Sigmoid colon (tissue), 7 donors: ENCODE data around the gene ADAMTS14. TPM values are rescaled to one million over a fixed set of nuclear protein-coding genes. Genes with fewer than 3 reads are reported as not detected.
"Not testable (repeated sequence)": the region's sequence is repeated elsewhere in the genome, so short reads cannot be mapped to it uniquely, and the experiment has no call there.

Source experiments
- DNase-seq: peaks from one replicate; pipeline ENCODE4 v3.0.0-alpha.2; 2019
- H3K27ac ChIP-seq, 4 donors: fragments of 200-600 bp; sonication (generic); one replicate each; pipeline ENCODE4 v1.5.1; 2016 to 2019; ENCODE audit warnings: mild to moderate bottlenecking in 1 of 4
- H3K27me3 ChIP-seq, 3 donors: fragments of 200-600 bp; sonication (generic); one replicate each; pipeline ENCODE4 v1.5.1; 2019; ENCODE audit warnings: mild to moderate bottlenecking in 1 of 3
- H3K36me3 ChIP-seq, 4 donors: fragments of 200-600 bp; sonication (generic); one replicate each; pipeline ENCODE4 v1.5.1; 2016 to 2019
- H3K4me1 ChIP-seq, 4 donors: fragments of 200-600 bp; sonication (generic); one replicate each; pipeline ENCODE4 v1.5.1; 2017 to 2019
- H3K4me3 ChIP-seq, 4 donors: fragments of 200-600 bp; sonication (generic); one replicate each; pipeline ENCODE4 v1.5.1; 2017 to 2019; ENCODE audit warnings: mild to moderate bottlenecking in 2 of 4, moderate library complexity in 1 of 4
- H3K9me3 ChIP-seq, 4 donors: fragments of 200-600 bp in 3 of 4; sonication (generic) in 3 of 4; one replicate each; pipeline versions ENCODE4 v1.5.1 to v1.6.1; 2013 to 2019
- CTCF ChIP-seq, 4 experiments: fragments of 450-650 bp in 3 of 4; fragments of 200-600 bp in 1 of 4; IDR thresholded peaks; one replicate each; pipeline ENCODE4 v1.5.1; 2016 to 2019; ENCODE audit warnings: antibody characterized with exemption in 4 of 4, mild to moderate bottlenecking in 3 of 4, moderate library complexity in 2 of 4
- EP300 ChIP-seq, 4 donors: sonication (generic); formaldehyde crosslinking; IDR thresholded peaks; one replicate each; pipeline ENCODE4 v1.6.1; 2017; ENCODE audit warnings: antibody characterized with exemption in 4 of 4
- POLR2A ChIP-seq, 2 donors: fragments of 450-650 bp; IDR thresholded peaks; one replicate each; pipeline ENCODE4 v1.6.1; 2016; ENCODE audit warnings: antibody characterized with exemption in 2 of 2, mild to moderate bottlenecking in 2 of 2, moderate library complexity in 2 of 2
- POLR2AphosphoS5 ChIP-seq, 4 donors: sonication (generic); formaldehyde crosslinking; IDR thresholded peaks; one replicate each; pipeline ENCODE4 v1.6.1; 2017; ENCODE audit warnings: antibody characterized with exemption in 4 of 4
- WGBS, 2 donors: extraction: QIAGEN DNeasy Blood & Tissue Kit; methylation state at CpG; one replicate each; pipeline ENCODE4 v1.1.7; 2013; 5-methylcytosine and 5-hydroxymethylcytosine counted together
- intact Hi-C: fragments of 100-400 bp; cut with DNase I; formaldehyde crosslinking; loops from one replicate; pipeline ENCODE4 v1.15.1; 2023
- polyA plus RNA-seq, 3 donors: library from polyadenylated mRNA; stranded (reverse); fragments of 200-250 nt; gene quantifications; one replicate each; pipeline ENCODE4 v1.2.3, GENCODE V29; 2013
- total RNA-seq, 4 donors: library from RNA; depleted of rRNA; stranded (reverse); fragments of >200 nt; gene quantifications; one replicate each; pipeline ENCODE4 v1.1.0, GENCODE V29; 2016
- donor health status: healthy with polysubstance abuse.
- donor health status: Bipolar disorder and iron deficiency.
- donor health status: healthy.

The ADAMTS14 gene
- total and polyA plus RNA-seq, 7 donors = under 0.01 to 1.1 (median 0.50) TPM; not detected in 1

- H3K27ac ChIP-seq = no peak overlapping the region
- intact Hi-C loops = no loop called here
- WGBS, 2 donors = 39 to 74% methylated on average over 4 of the region's 4 CpGs
- no peaks in the 10 kb centered on the region for H3K36me3 ChIP-seq
- no peaks in the 10 kb centered on the region for H3K27me3 ChIP-seq
- TF ChIP-seq POLR2A (IDR thresholded peaks at IDR 0.05) = no peak
- TF ChIP-seq CTCF (IDR thresholded peaks at IDR 0.05) = no peak
- no peak for TF ChIP-seq EP300 (IDR thresholded peaks at IDR 0.05)
- no peak for TF ChIP-seq POLR2AphosphoS5 (IDR thresholded peaks at IDR 0.05)
- no peaks in the 10 kb centered on the region for H3K4me1 ChIP-seq
- H3K9me3 ChIP-seq = no peaks in the 10 kb centered on the region
- DNase-seq = no peak
- H3K4me3 ChIP-seq = no peak overlapping the region
These were observed 38.3 kb upstream of the ADAMTS14 start for GRCh38 chr10:70634011-70634410.

GRCh38 chr10:70634515-70634914 lies 37.8 kb upstream of the ADAMTS14 start:
- H3K4me3 ChIP-seq, DNase-seq, H3K27me3 ChIP-seq, H3K27ac ChIP-seq, intact Hi-C loops, H3K9me3 ChIP-seq, H3K4me1 ChIP-seq, H3K36me3 ChIP-seq: not testable (repeated sequence)
- WGBS, 2 donors = 73 to 88% methylated on average over 5 of the region's 5 CpGs

GRCh38 chr10:70639640-70640383 lies 32.5 kb upstream of the ADAMTS14 start:
- H3K27ac ChIP-seq, H3K4me1 ChIP-seq, H3K9me3 ChIP-seq, H3K4me3 ChIP-seq, intact Hi-C loops, DNase-seq, H3K36me3 ChIP-seq, H3K27me3 ChIP-seq: not testable (repeated sequence)
- WGBS, 2 donors = 74 to 83% methylated on average over 7 of the region's 7 CpGs

- H3K9me3 ChIP-seq, H3K36me3 ChIP-seq, intact Hi-C loops, H3K27me3 ChIP-seq, H3K4me3 ChIP-seq, H3K27ac ChIP-seq, H3K4me1 ChIP-seq, DNase-seq: not testable (repeated sequence)
- WGBS, 2 donors = 93% methylated on average over 3 of the region's 3 CpGs
These were observed 29.0 kb upstream of the ADAMTS14 start for GRCh38 chr10:70643272-70643671.

GRCh38 chr10:70644959-70645358 lies 27.3 kb upstream of the ADAMTS14 start:
- H3K36me3 ChIP-seq, H3K9me3 ChIP-seq, intact Hi-C loops, H3K4me1 ChIP-seq, H3K27me3 ChIP-seq, H3K4me3 ChIP-seq, DNase-seq, H3K27ac ChIP-seq: not testable (repeated sequence)
- 44 to 52% methylated on average over 8 of the region's 8 CpGs for WGBS, 2 donors

GRCh38 chr10:70647086-70647485 lies 25.2 kb upstream of the ADAMTS14 start:
- no peaks in the 10 kb centered on the region for H3K4me1 ChIP-seq
- WGBS, 2 donors = 58 to 61% methylated on average over 3 of the region's 3 CpGs

More at GRCh38 chr10:70647086-70647485, 25.2 kb upstream of the ADAMTS14 start:
- intact Hi-C loops = no loop called here
- Histone ChIP-seq H3K9me3 (no peaks in the 10 kb centered on the region), H3K4me3 (no peak overlapping the region), H3K36me3 (no peaks in the 10 kb centered on the region), H3K27me3 (no peaks in the 10 kb centered on the region), H3K27ac (no peak overlapping the region)
- TF ChIP-seq EP300 (IDR thresholded peaks at IDR 0.05) (no peak), POLR2A (IDR thresholded peaks at IDR 0.05) (no peak), CTCF (IDR thresholded peaks at IDR 0.05) (no peak), POLR2AphosphoS5 (IDR thresholded peaks at IDR 0.05) (no peak)
- no peak for DNase-seq
